ENCODE results near the gene PACRG. TPM values are rescaled to one million over a fixed set of nuclear protein-coding genes. Genes with fewer than 3 reads are reported as not detected.

PACRG gene
- total RNA-seq: not detected in 2 replicates

GRCh38 chr6:162727322-162728182 lies at the start of gene PACRG, which contains the start of gene PRKN:
Gene PACRG, plus strand, starts transcription at chr6:162727974.
Gene PRKN, minus strand, starts transcription at chr6:162727766.

Small RNAs within 50 kb of the gene (small RNA-seq; reads per million reads assigned to genes)
- gene AL031121.1: not detected
- gene AL590286.1: not detected

Other genes starting within 250 kb of the PACRG start
- gene PRKN, start 208 bp upstream of the PACRG start, total RNA-seq: 0.29 and 2.1 TPM in 2 replicates